Peyer's patch (tissue), 4 donors: ENCODE results near the gene MOSMO. TPM values are rescaled to one million over a fixed set of nuclear protein-coding genes. Genes with fewer than 3 reads are reported as not detected.

Source experiments
- DNase-seq, 3 donors: peaks; one replicate each; pipeline ENCODE4 v3.0.0-alpha.2; 2017 to 2019
- H3K27ac ChIP-seq, 4 donors: fragments of 200-600 bp; sonication (generic); one replicate each; pipeline ENCODE4 v1.5.1; 2016 to 2019
- H3K27me3 ChIP-seq, 2 donors: fragments of 200-600 bp; sonication (generic); one replicate each; pipeline ENCODE4 v1.5.1; 2019
- H3K36me3 ChIP-seq, 3 donors: fragments of 200-600 bp; sonication (generic); one replicate each; pipeline ENCODE4 v1.5.1; 2016 to 2019
- H3K4me1 ChIP-seq, 4 donors: fragments of 200-600 bp; sonication (generic); one replicate each; pipeline ENCODE4 v1.5.1; 2016 to 2019
- H3K4me3 ChIP-seq, 4 donors: fragments of 200-600 bp; sonication (generic); 1 replicate in 3 of 4; 2 replicates in 1 of 4; pipeline ENCODE4 v1.5.1; 2016 to 2019; ENCODE audit warnings: mild to moderate bottlenecking in 1 of 4
- H3K9me3 ChIP-seq, 4 donors: fragments of 200-600 bp; sonication (generic); one replicate each; pipeline ENCODE4 v1.5.1; 2016 to 2019; ENCODE audit warnings: mild to moderate bottlenecking in 1 of 4
- CTCF ChIP-seq, 6 experiments: fragments of 450-650 bp in 4 of 6; fragments of 200-600 bp in 2 of 6; sonication (generic) in 1 of 6; IDR thresholded peaks; one replicate each; pipeline ENCODE4 v1.5.1; 2017 to 2019; ENCODE audit warnings: antibody characterized with exemption in 6 of 6, mild to moderate bottlenecking in 3 of 6, moderate library complexity in 1 of 6
- POLR2A ChIP-seq, 2 donors: fragments of 450-650 bp; IDR thresholded peaks; one replicate each; pipeline ENCODE4 v1.5.1; 2017; ENCODE audit warnings: antibody characterized with exemption in 2 of 2, mild to moderate bottlenecking in 2 of 2, moderate library complexity in 2 of 2
- total RNA-seq, 4 donors: library from RNA; depleted of rRNA; stranded (reverse); fragments of >200 nt; gene quantifications; one replicate each; pipeline ENCODE4 v1.1.0, GENCODE V29; 2016

Gene MOSMO
- total RNA-seq, 4 donors from 2014 or later = 9.9 to 28.0 (median 13.4) TPM

- no peak overlapping the region for H3K27ac ChIP-seq
- H3K36me3 ChIP-seq = peaks cover 0 to 4% (median 0%) of the 10 kb centered on the region in 3 donors
- H3K4me3 ChIP-seq = no peak overlapping the region
- no peaks in the 10 kb centered on the region for H3K27me3 ChIP-seq
- H3K9me3 ChIP-seq = no peaks in the 10 kb centered on the region
- no peaks in the 10 kb centered on the region for H3K4me1 ChIP-seq
- no peak for DNase-seq
- TF ChIP-seq POLR2A (IDR thresholded peaks at IDR 0.05) (no peak), CTCF (IDR thresholded peaks at IDR 0.05) (no peak)
Measured at GRCh38 chr16:22086440-22086839, 78.5 kb downstream of the MOSMO start.

- H3K27ac ChIP-seq = no peak overlapping the region
- no peaks in the 10 kb centered on the region for H3K4me1 ChIP-seq
- H3K27me3 ChIP-seq = no peaks in the 10 kb centered on the region
- H3K36me3 ChIP-seq = peaks cover 0 to 4% (median 0%) of the 10 kb centered on the region in 3 donors
- DNase-seq = no peak
- TF ChIP-seq CTCF (IDR thresholded peaks at IDR 0.05) = no peak
- no peak for TF ChIP-seq POLR2A (IDR thresholded peaks at IDR 0.05)
- H3K4me3 ChIP-seq = no peak overlapping the region
- no peaks in the 10 kb centered on the region for H3K9me3 ChIP-seq
Measured at GRCh38 chr16:22088642-22089041, 80.7 kb downstream of the MOSMO start.

DNA sequence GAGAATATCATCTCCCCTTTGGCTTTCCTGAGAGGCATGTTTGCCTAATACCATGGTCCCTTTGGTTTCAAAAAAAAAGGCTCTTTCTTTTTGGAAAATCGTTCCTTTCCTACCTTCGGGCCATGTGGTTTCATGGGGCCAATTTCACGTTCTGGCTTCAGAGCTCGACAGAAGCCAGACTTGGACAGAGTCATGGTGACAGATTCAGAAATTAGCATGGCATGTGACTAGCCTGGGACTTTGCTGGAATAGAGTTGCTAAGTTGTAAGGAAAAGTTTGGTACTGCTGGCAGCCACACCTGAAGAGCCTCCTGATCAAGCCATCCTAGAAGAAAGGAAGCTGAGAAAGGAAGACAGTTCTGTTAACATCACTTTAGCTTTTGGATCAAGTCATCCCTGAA lies 82.0 kb downstream of the MOSMO start:
- TF ChIP-seq POLR2A (IDR thresholded peaks at IDR 0.05) (no peak), CTCF (IDR thresholded peaks at IDR 0.05) (no peak)
- Histone ChIP-seq H3K4me1 (no peaks in the 10 kb centered on the region), H3K27ac (no peak overlapping the region), H3K36me3 (peaks cover 0 to 4% (median 0%) of the 10 kb centered on the region in 3 donors), H3K4me3 (no peak overlapping the region), H3K9me3 (no peaks in the 10 kb centered on the region), H3K27me3 (no peaks in the 10 kb centered on the region)
- no peak for DNase-seq

- Histone ChIP-seq H3K36me3 (peaks cover 0 to 4% (median 0%) of the 10 kb centered on the region in 3 donors), H3K27me3 (no peaks in the 10 kb centered on the region), H3K9me3 (no peaks in the 10 kb centered on the region), H3K27ac (no peak overlapping the region), H3K4me1 (no peaks in the 10 kb centered on the region), H3K4me3 (no peak overlapping the region)
- TF ChIP-seq CTCF (IDR thresholded peaks at IDR 0.05) (no peak), POLR2A (IDR thresholded peaks at IDR 0.05) (no peak)
- DNase-seq = no peak
Measured at GRCh38 chr16:22091721-22092120, 83.8 kb downstream of the MOSMO start.

DNA sequence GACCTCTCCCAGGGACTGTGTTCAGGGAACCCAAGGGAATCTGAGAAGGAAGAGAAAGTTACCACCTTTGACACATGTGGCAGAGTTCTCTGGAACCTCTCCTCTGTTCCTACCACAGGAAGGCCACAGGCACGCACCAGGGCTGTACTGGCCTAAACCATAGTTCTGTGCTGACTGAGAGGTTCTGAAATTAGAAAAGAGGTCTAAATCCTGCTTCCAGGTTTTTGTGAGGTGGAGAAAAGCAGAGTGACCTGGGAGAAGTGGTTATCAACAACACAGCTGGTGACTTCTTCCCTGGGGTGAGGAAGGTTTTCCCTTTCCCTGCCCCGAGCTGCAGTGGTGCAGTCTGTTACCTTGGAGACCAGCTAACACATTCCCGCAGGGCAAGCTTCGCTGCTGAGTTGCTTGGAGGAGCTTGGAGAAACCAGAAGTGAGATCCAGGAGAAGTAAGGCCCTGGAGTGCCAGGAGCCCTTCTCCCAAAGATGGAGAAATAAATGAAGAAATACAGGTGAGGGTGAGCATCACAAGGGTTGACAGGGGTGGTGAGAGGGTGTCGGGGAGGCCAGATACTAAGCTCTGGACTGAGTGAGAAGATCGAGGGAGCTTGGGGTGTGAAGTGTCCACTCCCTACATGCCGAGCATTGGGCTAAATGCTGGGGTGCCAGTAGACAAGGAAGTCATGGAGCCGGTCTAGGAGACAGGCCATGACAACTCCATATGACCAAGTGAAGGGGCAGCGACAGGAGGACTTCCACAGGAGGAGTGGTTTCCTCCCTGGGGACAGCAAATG lies 84.4 kb downstream of the MOSMO start, which contains the start of gene VWA3A:
Gene VWA3A, plus strand, starts transcription at position 399 of the 791 bp plus-strand sequence. Its CDS starts 97 bp downstream, at position 496.
- H3K27ac ChIP-seq = no peak within 1 kb of the TSS
- no peak for DNase-seq

More for the DNA sequence above, 84.4 kb downstream of the MOSMO start, which contains the start of gene VWA3A:
- no peak for TF ChIP-seq POLR2A (IDR thresholded peaks at IDR 0.05)
- no peak for TF ChIP-seq CTCF (IDR thresholded peaks at IDR 0.05)
- Histone ChIP-seq H3K27me3 (no peaks in the 10 kb centered on the region), H3K9me3 (no peaks in the 10 kb centered on the region), H3K36me3 (no peaks in the 10 kb centered on the region), H3K4me1 (no peaks in the 10 kb centered on the region), H3K4me3 (no peak within 1 kb of the TSS)
